Measurements from ENCODE around the gene JAG2.

JAG2 gene

DNA sequence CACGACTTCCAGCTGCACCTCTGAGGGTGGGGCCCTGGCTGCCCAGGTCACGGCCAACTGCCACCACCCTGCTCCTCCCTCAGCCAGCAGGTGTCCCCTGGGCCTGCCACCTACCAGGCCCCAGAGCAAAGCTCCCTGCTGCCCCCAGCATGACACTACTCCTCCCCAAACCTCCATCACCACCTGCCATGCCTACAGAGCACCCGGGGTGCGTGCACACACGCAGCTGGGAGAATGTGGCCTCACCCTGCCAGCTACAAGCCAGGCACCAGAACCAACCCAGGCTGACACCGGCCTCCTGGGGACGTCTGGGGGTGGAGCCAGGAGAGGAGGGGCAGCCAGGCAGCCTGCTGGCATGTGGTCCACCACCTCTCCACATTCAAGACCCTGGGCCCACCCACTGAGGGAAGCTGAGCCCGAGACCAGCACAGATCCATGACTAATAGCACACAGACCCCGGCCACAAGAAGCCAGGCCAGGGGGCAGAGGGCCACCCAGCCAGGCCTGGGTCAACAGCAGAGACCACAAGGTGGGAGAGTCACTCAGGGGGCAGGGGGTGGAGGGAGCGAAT, 3.4 kb downstream of the JAG2 start:
- DNase-seq (ENCODE audit: low read depth): no peak

DNA sequence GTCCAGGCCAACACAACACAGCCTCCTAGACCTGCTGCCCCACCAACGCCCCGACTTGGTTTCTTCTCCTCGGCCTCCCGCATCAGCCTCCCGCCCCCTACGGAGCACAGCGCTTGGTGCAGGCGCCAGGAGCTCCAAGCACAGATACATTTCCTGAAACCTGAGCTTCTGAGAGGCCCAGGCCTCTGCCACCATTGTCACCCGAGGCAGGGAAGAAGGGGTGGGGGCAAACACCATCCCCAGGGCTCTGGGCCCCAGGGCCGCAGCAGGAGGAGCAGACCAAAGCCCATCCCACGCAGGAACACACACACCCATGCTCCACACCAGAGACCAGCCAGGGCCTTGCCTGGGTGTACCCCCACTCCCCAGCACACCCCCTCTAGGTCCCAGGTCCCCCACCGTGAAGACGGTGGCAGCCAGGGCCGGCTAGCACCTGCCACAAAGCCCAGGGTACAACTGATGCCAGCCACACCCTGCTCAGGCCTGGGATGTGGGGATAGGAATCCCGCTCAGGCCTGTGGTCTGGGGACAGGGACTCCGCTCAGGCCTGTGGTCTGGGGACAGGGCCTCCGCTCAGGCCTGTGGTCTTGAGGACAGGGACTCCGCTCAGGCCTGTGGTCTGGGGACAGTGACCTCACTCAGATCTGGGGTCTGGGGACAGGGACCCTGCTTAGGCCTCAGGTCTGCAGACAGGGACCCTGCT, 5.4 kb downstream of the JAG2 start:
- DNase-seq (ENCODE audit: low read depth): no peak

DNA sequence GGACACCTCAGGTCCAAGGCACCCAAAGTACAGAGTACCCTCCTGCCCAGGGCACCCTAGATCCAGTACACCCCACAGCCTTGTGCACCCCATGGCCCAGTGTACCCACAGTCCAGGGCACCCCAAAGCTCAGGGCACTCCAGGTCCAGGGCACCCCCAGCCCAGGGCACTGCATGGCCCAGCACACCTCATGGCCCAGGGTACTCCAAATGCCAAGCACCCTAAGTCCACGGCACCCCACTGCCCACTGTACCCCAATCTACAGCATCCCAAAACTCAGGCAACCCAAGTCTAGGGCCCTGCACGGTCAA, 6.0 kb downstream of the JAG2 start:
- no peak for DNase-seq (ENCODE audit: low read depth)

DNA sequence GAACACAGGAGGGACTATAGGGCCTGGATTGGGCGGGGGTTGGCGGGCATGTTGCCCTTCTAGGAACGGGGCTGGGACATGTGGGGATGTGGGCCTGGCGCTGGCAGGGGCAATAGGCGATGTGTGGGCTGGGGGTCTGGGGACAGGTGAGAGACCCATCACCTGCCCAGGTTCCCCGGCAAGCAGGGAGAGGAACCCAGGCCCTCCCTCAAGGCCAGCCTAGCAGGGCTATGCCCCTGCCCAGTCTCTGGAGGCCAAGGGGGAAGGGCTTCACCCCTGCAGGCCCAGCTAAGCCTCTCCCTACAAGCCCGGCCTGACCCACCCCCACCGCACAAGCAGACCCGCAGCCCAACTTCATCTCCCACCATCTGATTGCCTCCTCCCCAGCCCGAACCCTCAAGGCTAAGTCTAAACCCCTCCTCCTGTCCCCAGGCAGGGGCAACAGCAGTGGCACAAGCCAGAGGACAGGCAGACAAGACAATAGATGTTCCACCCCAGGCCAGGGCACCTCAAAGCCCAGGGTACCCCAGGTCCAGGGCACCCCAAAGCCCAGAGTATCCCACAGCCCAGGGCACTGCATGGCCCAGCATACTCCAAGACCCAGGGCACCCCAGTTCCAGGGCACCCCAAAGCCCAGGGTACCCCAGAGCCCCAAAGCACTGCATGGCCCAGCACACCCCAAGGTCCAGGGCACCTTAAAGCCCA, 6.5 kb downstream of the JAG2 start:
- no peak for DNase-seq (ENCODE audit: low read depth)

DNA sequence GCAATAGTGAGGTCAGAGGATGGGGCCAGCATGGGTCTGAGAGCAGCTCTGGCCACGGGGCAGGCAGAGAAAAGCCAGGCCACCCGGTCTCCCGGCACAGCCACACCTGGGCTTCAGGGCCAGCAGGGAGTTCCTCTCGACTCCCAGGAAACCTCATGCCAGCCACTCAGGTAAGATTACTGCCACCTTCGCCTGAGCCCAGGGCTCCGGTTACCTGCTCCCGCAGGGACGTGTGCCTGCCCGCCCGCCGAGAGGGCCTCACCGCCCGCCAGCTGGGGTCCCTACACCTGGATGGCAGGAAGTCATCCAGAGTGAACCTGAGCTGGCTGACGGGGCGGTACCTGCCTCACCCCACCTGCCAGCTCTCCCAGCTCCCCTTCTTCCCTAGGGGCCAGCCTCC, 7.3 kb downstream of the JAG2 start:
- no peak for DNase-seq (ENCODE audit: low read depth)

DNA sequence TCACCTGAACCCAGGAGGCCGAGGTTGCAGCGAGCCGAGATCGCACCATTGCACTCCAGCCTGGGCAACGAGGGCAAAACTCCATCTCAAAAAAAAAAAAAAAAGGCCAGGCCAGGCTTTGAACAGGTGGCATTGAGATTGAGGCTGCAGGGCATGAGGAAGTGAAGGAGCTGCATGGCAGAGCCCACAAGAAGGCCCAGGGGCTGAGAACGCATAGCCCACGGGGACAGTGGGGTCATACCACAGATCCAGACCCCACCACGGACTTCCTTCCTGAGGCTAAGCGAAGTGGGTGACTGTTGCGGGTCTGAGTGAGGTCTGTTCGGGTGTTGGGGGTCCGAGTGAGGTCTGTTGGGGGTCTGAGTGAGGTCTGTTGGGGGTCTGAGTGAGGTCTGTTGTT, 7.8 kb downstream of the JAG2 start:
- no peak for DNase-seq (ENCODE audit: low read depth)

DNA sequence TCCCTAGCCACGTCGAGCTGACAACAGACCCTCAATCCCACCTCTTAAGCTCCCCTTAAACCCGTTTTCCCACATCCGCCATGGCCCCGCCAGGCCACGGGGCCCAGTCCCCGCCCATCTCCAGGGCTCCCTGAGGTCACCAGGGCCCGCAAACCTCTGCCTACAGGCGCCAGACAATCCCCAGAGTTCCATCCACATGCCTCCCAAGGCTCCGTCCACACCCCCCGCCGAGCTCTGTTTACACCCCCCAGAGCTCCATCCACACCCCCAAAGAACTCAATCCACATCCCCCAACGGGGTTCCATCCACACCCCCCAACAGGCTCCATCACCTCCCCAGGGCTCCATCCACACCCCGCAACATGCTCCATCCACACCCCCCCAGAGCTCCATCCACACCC, 9.2 kb downstream of the JAG2 start:
- DNase-seq (ENCODE audit: low read depth): no peak

DNA sequence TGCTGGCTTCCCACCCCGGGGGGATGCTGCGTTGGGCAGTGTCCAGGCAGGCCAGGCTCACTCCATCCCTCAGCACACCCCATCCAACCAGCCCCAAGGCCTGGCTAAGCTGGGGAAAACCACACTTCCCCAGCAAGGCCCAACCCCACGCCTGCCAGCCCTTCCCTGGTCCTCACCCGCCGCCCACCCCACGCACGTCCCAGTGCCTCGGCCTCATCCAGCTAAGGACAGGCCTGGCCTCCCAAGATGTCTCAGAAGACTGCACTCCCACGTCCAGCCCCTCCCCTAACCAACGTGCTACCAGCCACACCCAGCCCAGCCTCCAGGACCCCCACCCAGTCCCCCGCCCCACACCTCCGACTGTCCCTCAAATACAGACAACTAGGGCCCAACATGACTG, 9.8 kb downstream of the JAG2 start:
- DNase-seq (ENCODE audit: low read depth): no peak

DNA sequence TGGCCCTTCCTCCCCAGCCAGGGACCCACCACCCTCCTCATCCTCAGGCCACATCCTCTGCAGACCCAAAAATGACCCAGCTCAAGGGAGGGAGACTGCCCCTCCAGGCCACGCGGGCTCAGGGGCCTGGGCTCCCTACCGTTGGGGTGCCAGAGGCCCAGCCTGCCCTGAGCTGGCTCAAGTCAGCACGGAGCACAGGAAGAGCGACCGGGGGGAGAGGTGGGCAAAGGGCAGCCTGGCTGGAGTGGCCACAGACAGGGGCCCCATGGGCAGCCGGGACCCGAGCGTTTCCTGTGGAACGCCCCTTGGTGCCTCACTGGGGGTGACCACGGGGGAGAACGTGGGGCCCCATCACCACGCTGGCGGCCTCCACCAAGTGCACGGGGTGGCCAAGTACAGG, 10.7 kb downstream of the JAG2 start:
- DNase-seq (ENCODE audit: low read depth): no peak

DNA sequence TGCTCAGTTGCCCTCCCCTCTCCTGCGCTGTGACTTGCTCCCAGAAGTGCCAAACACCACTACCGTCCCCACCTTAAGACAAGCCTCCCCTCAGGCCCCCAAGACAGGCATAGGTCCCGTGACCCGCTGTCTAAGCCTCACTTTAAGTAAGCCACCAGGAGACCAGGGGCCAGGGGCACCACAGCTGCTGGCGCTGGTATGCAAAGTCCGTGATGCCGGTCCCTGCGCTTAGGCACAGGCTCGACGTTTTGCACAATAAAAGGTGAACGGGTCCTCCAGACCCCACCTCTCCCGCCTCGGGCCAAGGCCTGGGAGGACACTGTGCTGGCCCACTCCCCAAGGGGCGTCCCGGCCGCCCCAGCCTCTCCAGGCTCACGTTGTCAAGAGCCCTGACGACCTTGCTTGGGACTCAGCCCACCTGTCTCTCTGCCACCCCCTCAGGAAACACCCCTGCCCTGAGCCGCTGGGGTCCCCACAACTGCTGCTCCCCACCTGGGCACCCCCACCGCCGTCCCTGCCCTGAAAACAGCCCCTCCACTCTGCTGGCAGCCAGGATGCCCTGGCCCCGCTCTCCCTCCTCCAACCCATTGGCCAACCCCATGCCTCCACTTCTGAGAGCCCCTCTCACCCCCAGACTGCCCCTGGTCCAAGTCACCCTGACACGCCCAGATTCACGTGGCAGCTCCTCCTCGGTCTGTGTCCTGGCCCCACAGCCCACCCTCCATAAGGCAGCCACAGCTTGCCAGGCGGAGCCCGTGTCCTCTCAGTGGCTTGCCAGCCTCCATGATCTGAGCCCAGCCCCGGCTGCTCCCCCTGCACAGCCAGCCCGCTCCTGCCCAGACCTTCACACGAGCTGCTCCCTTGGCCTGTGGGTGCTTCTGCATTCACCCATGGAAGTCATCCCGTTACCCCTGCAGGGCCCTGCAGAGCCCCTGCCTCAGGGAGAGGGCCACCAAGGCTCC, 11.9 kb downstream of the JAG2 start:
- no peak for DNase-seq (ENCODE audit: low read depth)

DNA sequence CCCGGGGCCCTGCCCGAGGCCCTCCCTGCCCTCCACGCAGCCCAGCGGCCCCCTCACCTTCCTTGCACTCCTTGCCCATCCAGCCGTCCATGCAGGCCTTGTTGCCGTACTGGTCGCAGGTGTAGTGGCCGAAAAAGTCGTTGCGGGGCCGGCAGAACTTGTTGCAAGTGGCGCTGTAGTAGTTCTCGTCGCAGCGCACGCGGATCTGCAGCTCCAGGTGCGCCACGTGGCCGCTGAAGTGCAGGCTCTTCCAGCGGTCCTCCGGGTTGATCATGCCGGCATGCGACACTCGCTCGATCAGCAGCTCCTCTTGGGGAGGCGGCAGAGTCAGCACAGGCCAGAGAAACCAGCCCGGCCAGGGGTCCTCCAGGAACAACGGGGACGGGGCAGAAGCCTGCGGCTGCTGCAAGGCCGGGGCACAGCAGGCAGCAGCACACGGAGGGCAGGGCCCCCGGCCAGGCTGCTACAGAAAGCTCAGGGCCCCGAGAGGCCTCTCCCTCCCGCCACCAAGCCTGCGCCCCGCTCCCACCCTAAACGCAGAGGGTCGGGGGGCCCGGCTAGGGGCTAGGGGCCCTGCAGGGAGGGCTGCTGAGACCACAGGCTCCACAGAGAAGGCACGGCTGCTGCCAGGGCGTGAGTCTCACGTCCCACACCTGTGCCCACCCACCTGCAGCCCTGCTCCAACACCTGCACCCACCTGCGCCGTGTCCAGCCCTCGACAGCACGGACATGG, 12.7 kb downstream of the JAG2 start:
- no peak for DNase-seq (ENCODE audit: low read depth)

DNA sequence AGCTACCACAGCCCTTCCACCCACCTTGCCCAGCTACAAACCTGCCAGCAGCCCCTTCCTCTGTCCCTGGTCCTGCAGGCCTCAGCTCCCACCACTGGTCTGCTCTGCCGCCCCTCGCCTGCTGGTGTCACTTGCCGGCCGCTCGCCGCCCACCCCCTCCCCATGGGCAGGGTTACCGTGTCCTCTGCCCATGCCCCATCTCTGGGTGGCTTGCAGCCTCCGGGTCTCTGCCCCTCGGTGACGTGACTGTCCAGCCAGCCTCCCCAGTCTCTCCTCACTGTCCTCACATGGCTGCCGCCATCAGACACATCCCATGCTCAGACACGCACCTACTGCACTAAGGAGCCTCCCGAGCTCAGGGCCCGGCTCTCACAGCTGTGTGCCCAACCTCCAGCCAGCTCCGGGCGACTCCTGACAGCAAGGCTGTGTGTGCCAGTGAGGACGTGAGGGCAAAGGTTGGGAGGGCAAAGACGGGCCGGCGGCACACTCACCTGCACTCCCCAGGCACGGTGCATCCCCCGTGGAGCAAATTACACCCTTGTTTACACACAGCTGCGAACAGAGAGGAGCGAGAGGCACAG, 13.4 kb downstream of the JAG2 start:
- no peak for DNase-seq (ENCODE audit: low read depth)

DNA sequence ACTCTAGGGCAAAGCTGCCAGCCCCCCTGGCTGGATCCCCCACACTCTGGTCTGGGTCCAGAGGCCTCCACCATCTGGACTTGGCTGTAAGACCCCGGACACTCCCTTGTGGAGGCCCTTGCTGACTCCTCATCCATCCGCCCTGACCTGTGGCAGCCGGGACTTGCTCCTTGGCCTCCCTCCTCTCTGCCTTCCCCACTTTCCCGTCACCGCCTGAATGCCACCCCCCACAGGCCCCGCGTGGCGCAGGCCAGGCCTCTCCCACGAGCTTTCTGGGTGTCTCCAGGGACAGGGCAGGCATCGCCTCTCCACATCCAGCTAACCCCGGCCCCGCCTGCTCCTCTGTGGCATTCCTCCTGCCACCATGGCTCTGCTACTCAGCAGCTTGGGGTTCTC, 14.1 kb downstream of the JAG2 start:
- DNase-seq (ENCODE audit: low read depth): no peak

DNA sequence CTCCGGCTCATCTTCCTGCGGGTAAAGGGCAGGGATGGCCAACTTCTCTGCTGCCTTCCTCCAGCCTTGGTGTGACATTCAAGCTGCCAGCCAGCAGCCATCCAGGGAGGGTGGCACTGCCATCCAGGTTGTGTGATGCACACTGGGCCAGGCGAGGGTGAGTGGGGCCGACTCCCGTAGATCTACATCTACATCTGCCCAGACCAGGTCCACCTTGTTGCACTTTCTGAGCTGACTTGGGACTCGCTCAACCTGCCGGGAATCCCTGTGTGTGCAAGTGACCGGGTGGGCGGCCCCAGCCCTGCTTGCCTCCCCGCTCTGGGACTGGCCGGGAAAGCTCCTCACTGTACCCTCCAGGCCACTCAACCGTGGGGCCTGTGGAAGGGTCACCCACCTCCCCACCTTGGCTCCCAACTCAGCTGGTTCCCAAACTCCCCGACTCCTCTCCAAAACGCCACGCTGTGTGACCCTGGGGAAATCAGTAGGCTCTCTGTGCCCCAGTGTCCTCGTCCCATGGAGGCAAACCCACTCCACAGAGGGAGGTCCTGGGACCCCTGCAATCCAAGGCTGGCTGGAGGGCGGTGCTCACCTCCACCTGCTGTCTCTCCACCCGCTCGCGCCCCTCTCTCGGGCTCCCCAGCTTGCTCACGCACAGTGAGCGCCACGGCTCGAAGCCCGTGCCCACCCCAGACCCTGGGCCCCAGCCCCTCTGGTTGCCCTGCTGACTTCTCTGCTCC, 14.7 kb downstream of the JAG2 start:
- no peak for DNase-seq (ENCODE audit: low read depth)

DNA sequence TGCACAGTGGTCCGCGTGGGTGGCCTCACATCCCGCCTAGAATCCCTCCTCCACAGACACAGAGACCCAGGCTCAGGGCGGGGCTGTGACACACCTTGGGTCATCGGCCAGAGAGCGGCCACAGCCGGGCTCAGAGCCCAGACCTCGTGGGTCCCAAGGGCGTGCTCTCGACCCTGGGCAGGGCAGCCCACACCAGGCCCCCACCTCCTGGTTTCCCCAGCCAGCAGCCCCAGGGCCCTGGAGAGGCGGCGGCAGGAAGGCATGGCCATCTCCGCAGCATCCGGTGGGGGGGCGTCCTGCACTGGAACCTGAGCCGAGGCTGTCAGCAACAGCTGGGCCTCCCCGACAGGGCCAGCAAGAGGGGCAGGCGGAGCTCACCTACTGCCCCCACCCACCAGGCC, 15.2 kb downstream of the JAG2 start:
- no peak for DNase-seq (ENCODE audit: low read depth)

DNA sequence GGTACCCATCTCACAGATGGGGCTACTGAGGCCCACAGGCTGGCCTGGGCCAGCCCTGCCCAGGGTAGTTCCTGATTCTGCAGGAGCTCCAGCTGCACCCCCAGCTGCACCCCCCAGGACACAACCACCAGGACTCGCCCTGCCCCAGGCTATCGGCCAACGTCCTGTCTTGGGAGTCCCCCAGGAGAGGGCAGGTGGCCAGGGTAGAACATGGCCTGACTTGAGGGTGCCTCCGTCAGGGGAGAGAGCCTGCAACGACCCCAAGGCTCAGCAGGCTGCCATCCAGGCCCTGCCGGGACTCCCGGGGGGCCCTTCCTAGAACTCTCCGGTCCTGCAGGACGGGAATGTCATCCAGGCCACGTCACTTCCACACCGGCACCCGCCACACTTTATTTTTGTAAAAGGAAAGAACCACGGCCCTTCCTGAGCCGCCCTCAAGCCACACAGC, 15.8 kb downstream of the JAG2 start:
- no peak for DNase-seq (ENCODE audit: low read depth)

DNA sequence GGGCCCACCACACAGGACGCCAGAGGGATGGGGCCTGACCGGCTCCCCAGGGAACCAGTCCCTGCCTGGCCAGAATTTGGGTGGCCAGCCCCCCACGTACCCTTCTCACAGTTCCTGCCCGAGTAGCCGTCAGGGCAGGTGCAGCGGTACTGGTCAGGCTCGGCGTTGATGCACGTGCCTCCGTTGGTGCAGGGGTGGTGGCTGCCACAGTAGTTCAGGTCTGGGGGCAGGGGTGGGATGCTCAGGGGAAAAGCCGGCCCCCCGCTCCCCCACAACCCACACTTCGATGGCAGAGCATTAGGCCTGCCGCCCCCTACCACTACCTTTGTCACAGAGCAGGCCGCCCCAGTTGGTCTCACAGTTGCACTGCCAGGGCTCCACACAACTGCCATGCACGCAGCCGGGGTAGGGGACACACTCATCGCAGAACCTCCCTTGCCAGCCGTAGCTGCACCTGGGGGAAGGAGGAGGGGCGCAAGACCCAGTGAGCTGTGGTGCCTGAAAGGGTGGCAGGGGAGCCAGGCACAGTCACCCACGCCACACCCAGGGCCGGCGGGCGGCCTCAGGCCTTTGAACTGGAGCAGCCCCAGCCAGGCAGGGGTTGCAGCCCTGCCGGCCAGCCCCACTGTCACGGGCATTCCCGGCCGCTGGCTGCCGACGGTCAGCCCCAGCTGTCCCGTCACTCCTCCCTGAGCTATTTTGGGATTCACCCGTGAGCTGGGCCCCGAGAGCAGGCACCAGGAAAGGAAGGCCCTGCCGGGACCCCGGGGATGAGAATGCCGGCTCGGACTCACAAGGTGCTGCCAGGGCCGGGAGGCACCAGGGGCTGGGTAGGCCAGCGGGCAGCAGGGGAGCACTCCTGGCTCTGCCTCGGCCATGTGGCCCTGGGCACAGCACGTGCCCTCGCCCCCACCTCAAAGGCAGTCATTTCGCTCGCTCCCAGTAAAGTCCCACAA, 16.5 kb downstream of the JAG2 start:
- no peak for DNase-seq (ENCODE audit: low read depth)

DNA sequence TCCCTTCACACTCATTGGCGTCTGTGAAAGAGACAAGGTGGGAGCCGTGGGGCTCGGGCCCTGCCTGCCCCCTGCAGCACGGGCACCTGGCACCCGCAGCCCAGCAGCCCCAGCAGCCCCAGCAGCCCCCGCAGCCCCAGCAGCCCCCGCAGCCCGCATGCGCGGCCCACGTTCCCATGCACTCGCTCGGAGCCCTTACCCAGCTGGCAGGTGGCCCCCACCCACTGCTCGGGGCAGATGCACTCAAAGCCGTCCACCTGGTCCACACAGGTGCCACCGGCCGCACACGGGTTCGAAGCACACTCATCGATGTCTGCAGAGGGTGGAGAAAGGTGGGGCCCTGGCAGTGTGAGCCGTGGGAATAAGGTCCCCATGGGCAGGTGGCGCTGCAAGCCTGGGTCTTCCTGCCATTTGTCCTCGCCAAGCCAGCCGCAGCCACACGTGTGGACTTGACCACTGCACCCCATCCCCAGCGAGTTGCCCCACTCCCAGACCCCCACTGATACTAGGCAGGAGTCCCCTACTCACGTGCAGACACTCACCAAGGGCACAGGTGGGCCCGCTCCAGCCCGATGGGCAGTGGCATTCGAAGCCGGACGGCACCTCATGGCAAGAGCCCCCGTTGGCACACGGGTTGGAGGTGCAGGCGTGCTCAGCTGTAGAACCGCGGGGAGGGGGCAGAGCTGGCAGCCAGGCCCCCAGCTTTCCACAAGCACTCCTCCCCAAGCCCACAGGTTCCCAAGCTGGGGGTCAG, 17.3 kb downstream of the JAG2 start:
- DNase-seq (ENCODE audit: low read depth): no peak
